Progenitor cell of endocrine pancreas (in vitro differentiated cells): Measurements from ENCODE around the gene CYP1B1. TPM values are rescaled to one million over a fixed set of nuclear protein-coding genes. Genes with fewer than 3 reads are reported as not detected.
"Not testable (repeated sequence)": the region's sequence is repeated elsewhere in the genome, so short reads cannot be mapped to it uniquely, and the experiment has no call there.

ENCODE experiments used
- DNase-seq: peaks from one replicate; pipeline ENCODE4 v3.0.0; 2021; ENCODE audit warnings: low spot score; ENCODE audit not compliant: unreplicated experiment
- H3K27ac Mint-ChIP-seq: 2 replicates; pipeline ENCODE4 v1.8.0; 2021; ENCODE audit warnings: mild to moderate bottlenecking, moderate library complexity, mixed read lengths
- H3K27me3 Mint-ChIP-seq: 2 replicates; pipeline ENCODE4 v1.8.0; 2021; ENCODE audit warnings: mixed read lengths
- H3K36me3 Mint-ChIP-seq: 2 replicates; pipeline ENCODE4 v1.8.0; 2022; ENCODE audit warnings: mixed read lengths; ENCODE audit not compliant: insufficient read depth
- H3K4me1 Mint-ChIP-seq: 2 replicates; pipeline ENCODE4 v1.8.0; 2021; ENCODE audit warnings: low read depth, mixed read lengths
- H3K4me3 Mint-ChIP-seq: 2 replicates; pipeline ENCODE4 v1.8.0; 2021; ENCODE audit warnings: low read depth, mild to moderate bottlenecking, moderate library complexity, mixed read lengths
- H3K9me3 Mint-ChIP-seq: 2 replicates; pipeline ENCODE4 v1.8.0; 2021; ENCODE audit warnings: low read depth, mixed read lengths
- total RNA-seq: library from RNA; stranded (reverse); gene quantifications from 2 replicates; pipeline ENCODE4 v1.2.1, GENCODE V29; 2021
- TF ChIP-seq, protein P1 (sequence below): fragments of 200-600 bp; sonication (generic); IDR thresholded peaks from one replicate; pipeline ENCODE4 v1.5.0; 2021; ENCODE audit warnings: antibody characterized with exemption, mild to moderate bottlenecking; ENCODE audit not compliant: unreplicated experiment

Gene CYP1B1
- total RNA-seq, 1 donor from 2014 or later: 1.6 TPM

DNA sequence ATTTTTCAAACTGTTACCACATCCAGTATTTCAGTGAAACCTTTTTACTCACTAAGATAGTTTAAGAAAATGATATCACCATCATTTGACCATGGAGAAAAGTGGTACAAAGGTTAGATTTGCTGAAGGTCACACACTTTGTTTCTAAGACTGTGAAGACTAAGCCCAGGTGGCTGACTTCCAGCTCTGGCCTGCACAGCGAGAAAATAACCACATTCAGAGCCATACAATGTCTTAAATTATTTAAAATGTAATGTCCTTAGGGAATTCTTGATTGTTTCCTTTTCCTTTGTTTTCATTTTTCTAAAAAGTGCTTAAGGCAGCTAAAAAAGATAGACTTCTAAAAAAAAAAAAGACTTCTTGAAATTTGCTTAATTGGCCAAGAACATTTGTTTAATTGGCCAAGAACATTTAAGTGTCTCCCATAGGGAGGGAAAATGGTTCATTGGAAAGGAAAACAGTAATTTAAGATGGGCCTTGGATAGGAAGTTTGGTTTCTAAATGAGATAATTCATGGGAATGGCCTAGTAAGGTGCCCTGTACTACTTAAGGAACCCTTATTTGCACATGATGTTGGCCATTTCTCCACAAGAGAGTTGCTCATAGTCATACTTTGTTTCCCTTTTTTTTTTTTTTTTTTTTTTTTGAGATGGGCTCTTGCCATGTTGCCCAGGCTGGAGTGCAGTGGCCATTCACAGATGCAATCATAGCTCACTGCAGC lies 45.2 kb downstream of the CYP1B1 start:
- Mint-ChIP-seq H3K36me3 (no peaks in the 10 kb centered on the region), H3K4me1 (peaks cover 8% of the 10 kb centered on the region), H3K27me3 (no peaks in the 10 kb centered on the region), H3K4me3 (no peak overlapping the region), H3K9me3 (peaks cover 3% of the 10 kb centered on the region), H3K27ac (no peak overlapping the region)
- TF ChIP-seq, protein P1, sequence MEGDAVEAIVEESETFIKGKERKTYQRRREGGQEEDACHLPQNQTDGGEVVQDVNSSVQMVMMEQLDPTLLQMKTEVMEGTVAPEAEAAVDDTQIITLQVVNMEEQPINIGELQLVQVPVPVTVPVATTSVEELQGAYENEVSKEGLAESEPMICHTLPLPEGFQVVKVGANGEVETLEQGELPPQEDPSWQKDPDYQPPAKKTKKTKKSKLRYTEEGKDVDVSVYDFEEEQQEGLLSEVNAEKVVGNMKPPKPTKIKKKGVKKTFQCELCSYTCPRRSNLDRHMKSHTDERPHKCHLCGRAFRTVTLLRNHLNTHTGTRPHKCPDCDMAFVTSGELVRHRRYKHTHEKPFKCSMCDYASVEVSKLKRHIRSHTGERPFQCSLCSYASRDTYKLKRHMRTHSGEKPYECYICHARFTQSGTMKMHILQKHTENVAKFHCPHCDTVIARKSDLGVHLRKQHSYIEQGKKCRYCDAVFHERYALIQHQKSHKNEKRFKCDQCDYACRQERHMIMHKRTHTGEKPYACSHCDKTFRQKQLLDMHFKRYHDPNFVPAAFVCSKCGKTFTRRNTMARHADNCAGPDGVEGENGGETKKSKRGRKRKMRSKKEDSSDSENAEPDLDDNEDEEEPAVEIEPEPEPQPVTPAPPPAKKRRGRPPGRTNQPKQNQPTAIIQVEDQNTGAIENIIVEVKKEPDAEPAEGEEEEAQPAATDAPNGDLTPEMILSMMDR: no peak
- DNase-seq: no peak

DNA sequence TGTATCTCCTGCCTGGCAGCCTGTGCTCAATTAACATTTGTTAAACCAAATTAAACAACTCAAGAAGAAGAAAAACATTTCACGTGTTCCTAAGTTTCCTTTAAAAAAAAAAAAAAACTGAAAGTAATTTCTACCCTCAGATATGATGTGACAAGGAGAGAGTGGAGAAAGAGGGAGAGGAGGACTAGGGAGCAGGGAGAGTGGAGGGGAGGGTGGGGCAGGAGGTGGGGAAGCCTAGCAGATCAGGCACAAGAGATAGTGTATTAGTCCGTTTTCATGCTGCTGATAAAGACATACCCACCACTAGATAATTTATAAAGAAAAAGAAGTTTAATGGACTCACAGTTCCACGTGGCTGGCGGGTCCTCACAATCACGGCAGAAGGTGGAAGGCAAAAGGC lies 46.4 kb downstream of the CYP1B1 start:
- TF ChIP-seq, protein P1: no peak
- Mint-ChIP-seq H3K4me1 (peaks cover 10% of the 10 kb centered on the region), H3K27me3 (no peaks in the 10 kb centered on the region), H3K36me3 (no peaks in the 10 kb centered on the region), H3K9me3 (peaks cover 10% of the 10 kb centered on the region), H3K27ac (no peak overlapping the region), H3K4me3 (no peak overlapping the region)
- DNase-seq: no peak

DNA sequence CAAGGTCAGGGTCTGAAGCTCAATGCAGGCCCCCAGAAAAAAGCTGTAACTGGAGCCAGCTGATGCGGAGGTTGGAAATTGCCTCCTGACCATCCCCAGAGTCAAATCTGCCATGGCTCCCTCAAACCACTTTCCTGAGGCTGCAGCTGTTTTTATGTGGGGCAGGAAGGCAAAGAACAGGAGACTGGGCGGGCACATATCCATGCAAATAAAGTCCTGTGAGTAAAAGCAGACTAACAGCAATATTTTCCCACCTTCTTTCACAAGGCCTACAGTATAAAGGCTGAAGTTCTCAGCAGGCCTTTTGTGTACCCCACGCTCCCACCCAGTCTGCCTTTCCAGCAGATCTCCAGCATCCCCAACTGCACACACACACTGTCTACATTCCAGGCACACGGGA lies 47.1 kb downstream of the CYP1B1 start:
- Mint-ChIP-seq H3K4me1 (peaks cover 10% of the 10 kb centered on the region), H3K9me3 (peaks cover 16% of the 10 kb centered on the region), H3K36me3 (peaks cover 2% of the 10 kb centered on the region), H3K27me3 (no peaks in the 10 kb centered on the region), H3K4me3 (no peak overlapping the region), H3K27ac (no peak overlapping the region)
- TF ChIP-seq, protein P1: no peak
- DNase-seq: no peak

DNA sequence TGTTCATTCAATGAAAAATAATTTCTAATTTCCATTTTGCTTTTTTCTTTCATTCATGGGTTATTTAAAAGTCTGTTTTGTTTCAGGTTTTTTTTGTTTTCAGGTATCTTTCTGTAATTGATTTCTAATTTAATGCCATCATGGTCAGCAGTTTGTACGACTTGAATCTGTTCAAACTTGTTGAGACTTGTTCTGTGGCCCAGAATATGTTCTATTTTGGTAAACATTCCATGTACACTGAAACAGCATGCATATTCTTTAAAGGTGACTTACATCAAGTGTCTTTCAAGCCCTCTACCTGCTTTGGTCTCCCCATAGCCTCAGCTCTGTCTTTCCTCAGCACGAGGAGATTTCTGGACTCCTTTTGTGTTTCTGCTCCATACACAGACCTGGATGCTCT lies 49.1 kb downstream of the CYP1B1 start:
- TF ChIP-seq, protein P1: no peak
- Mint-ChIP-seq H3K36me3 (peaks cover 2% of the 10 kb centered on the region), H3K4me1 (peaks cover 10% of the 10 kb centered on the region), H3K4me3 (no peak overlapping the region), H3K27me3 (no peaks in the 10 kb centered on the region), H3K27ac (no peak overlapping the region), H3K9me3 (peaks cover 17% of the 10 kb centered on the region)
- DNase-seq: no peak

DNA sequence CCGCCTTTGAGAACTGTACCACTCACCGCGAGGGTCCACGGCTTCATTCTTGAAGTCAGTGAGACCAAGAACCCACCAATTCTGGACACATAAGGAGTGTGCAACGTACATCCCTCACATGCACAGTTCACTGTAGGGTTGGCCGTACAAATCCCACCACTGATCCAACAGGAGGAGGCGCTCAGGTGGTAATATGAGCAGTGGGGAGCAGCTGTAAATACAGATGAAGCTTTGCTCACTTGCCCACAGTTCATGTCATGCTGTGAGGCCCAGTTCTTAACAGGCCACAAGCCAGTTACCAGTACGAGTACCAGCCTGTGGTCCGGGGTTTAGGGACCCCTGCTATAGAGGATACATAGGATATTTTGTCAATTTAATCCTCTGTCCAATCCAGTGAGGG lies 54.4 kb downstream of the CYP1B1 start:
- no peak overlapping the region for H3K4me3 Mint-ChIP-seq
- H3K27ac Mint-ChIP-seq: no peak overlapping the region
- peaks cover 6% of the 10 kb centered on the region for H3K4me1 Mint-ChIP-seq
- DNase-seq: no peak
- TF ChIP-seq, protein P1: no peak
- no peaks in the 10 kb centered on the region for H3K27me3 Mint-ChIP-seq
- H3K9me3 Mint-ChIP-seq: peaks cover 17% of the 10 kb centered on the region
- peaks cover 2% of the 10 kb centered on the region for H3K36me3 Mint-ChIP-seq

DNA sequence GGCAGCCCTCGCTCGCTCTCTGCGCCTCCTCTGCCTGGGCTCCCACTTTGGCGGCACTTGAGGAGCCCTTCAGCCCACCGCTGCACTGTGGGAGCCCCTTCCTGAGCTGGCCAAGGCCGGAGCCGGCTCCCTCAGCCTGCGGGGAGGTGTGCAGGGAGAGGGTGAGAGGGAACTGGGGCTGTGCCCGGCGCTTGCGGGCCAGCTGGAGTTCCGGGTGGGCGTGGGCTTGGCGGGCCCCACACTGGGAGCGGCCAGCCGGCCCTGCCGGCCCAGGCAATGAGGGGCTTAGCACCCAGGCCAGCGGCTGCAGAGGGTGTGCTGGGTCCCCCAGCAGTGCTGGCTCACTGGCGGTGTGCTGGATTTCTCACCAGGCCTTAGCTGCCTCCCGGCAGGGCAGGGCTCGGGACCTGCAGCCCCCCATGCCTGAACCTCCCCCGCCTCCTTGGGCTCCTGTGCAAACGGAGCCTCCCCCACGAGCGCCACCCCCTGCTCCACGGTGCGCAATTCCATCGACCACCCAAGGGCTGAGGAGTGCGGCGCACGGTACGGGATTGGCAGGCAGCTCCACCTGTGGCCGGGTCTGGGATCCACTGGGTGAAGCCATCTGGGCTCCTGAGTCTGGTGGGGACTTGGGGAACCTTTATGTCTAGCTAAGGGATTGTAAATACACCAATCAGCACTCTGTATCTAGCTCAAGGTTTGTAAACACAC lies 55.4 kb downstream of the CYP1B1 start:
- not testable (repeated sequence) for H3K27me3 Mint-ChIP-seq, DNase-seq, H3K4me1 Mint-ChIP-seq, H3K27ac Mint-ChIP-seq, H3K4me3 Mint-ChIP-seq, H3K36me3 Mint-ChIP-seq
- peaks cover 14% of the 10 kb centered on the region for H3K9me3 Mint-ChIP-seq
